ENCODE measurements around the gene KCNJ3.
A peak's percentile ranks its signal among the peaks of the same experiment; 100 is the strongest.

The KCNJ3 gene

GRCh38 chr2:154706660-154707059 is 8.2 kb downstream of the KCNJ3 start:
- peak overlapping the region in 1 of 2 donors; percentile 24 for H3K27ac ChIP-seq
- H3K27me3 ChIP-seq = no peaks in the 10 kb centered on the region
- no peaks in the 10 kb centered on the region for H3K36me3 ChIP-seq
- H3K4me1 ChIP-seq = peaks cover 0 to 50% (median 2%) of the 10 kb centered on the region in 4 donors
- intact Hi-C loops (cut with DNase I; ENCODE audit: low total_unique reads) = no loop called here
- H3K9me3 ChIP-seq = no peaks in the 10 kb centered on the region
- no peak overlapping the region for H3K4me3 ChIP-seq
- no peak for DNase-seq
- no peak for TF ChIP-seq CTCF (IDR thresholded peaks at IDR 0.05)

GRCh38 chr2:154707994-154708575 is 9.6 kb downstream of the KCNJ3 start:
- H3K9me3 ChIP-seq = no peaks in the 10 kb centered on the region
- peaks cover 0 to 39% (median 2%) of the 10 kb centered on the region in 4 donors for H3K4me1 ChIP-seq
- TF ChIP-seq CTCF (IDR thresholded peaks at IDR 0.05) = no peak
- H3K36me3 ChIP-seq = no peaks in the 10 kb centered on the region
- H3K27ac ChIP-seq = peak overlapping the region in 1 of 2 donors; percentile 9
- no peak for DNase-seq
- no peaks in the 10 kb centered on the region for H3K27me3 ChIP-seq
- intact Hi-C loops (cut with DNase I; ENCODE audit: low total_unique reads) = no loop called here
- no peak overlapping the region for H3K4me3 ChIP-seq

DNA sequence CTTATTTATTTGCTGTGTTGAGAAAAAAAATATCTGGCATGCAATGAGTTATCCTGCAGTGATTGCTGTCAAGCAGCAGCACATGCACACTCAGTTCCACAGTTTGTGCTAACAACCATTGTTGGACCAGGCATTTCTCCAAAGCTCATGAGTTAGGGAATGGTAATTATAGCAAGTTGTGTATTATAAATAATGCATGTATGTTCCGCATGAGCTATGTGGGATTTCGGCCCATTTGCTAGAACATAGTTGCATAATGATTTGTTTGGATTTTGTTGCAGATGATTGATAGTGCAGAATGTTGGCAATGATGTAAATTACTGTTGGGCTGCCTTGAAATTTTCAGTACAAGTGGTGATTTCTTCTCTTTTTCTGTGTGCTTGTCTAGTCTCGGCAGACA is 10.7 kb downstream of the KCNJ3 start:
- Histone ChIP-seq H3K36me3 (no peaks in the 10 kb centered on the region), H3K4me1 (peaks cover 0 to 42% (median 2%) of the 10 kb centered on the region in 4 donors), H3K9me3 (no peaks in the 10 kb centered on the region), H3K27me3 (no peaks in the 10 kb centered on the region), H3K4me3 (no peak overlapping the region), H3K27ac (peak overlapping the region; percentile 3 to 19)
- intact Hi-C loops (cut with DNase I; ENCODE audit: low total_unique reads) = no loop called here
- no peak for TF ChIP-seq CTCF (IDR thresholded peaks at IDR 0.05)
- no peak for DNase-seq

DNA sequence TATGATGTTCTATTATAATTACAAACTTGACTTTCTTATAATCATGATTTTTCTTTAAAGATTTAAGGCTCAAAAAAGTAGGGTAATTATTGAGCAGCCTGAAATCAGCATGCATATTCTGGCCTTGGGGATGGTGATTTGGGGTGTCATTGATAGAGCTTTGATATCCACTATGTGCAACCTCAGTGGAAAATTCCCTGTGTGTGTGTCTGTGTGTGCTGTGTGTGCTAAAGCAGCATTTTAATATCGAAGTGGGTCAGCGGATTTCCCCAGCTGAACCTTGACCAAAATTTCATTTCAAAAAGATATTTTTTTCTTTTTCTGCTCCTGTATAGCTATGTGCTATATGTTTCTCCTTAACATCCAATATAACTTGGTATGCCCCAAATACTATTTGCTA is 11.6 kb downstream of the KCNJ3 start:
- Histone ChIP-seq H3K27ac (no peak overlapping the region), H3K27me3 (no peaks in the 10 kb centered on the region), H3K4me1 (peaks cover 0 to 37% (median 2%) of the 10 kb centered on the region in 4 donors), H3K36me3 (no peaks in the 10 kb centered on the region), H3K9me3 (no peaks in the 10 kb centered on the region), H3K4me3 (no peak overlapping the region)
- intact Hi-C loops (cut with DNase I; ENCODE audit: low total_unique reads) = no loop called here
- DNase-seq = no peak
- no peak for TF ChIP-seq CTCF (IDR thresholded peaks at IDR 0.05)

- TF ChIP-seq CTCF (IDR thresholded peaks at IDR 0.05) = no peak
- intact Hi-C loops (cut with DNase I; ENCODE audit: low total_unique reads) = no loop called here
Measured at GRCh38 chr2:154710685-154711084, 12.2 kb downstream of the KCNJ3 start.

GRCh38 chr2:154713675-154714074 is 15.2 kb downstream of the KCNJ3 start:
- intact Hi-C loops (cut with DNase I; ENCODE audit: low total_unique reads) = no loop called here
- no peak overlapping the region for H3K4me3 ChIP-seq
- TF ChIP-seq CTCF (IDR thresholded peaks at IDR 0.05) = no peak
- H3K36me3 ChIP-seq = no peaks in the 10 kb centered on the region
- H3K9me3 ChIP-seq = no peaks in the 10 kb centered on the region
- H3K27ac ChIP-seq = peak overlapping the region in 1 of 2 donors; percentile 10
- DNase-seq = no peak
- peaks cover 0 to 14% (median 0%) of the 10 kb centered on the region in 4 donors for H3K4me1 ChIP-seq
- no peaks in the 10 kb centered on the region for H3K27me3 ChIP-seq

More at GRCh38 chr2:154710685-154711084, 12.2 kb downstream of the KCNJ3 start:
- H3K27me3 ChIP-seq = no peaks in the 10 kb centered on the region
- no peaks in the 10 kb centered on the region for H3K9me3 ChIP-seq
- H3K36me3 ChIP-seq = no peaks in the 10 kb centered on the region
- no peak overlapping the region for H3K4me3 ChIP-seq
- peaks cover 0 to 37% (median 2%) of the 10 kb centered on the region in 4 donors for H3K4me1 ChIP-seq
- H3K27ac ChIP-seq = no peak overlapping the region
- DNase-seq = no peak
